ENCODE data around the gene PRPF38B.

GRCh38 chr1:108716437-108717230 is 24.5 kb downstream of the PRPF38B start:
- TF ChIP-seq POLR2A (IDR thresholded peaks at IDR 0.05; ENCODE audit: low read depth, low read length), result no peak
- TF ChIP-seq POLR2AphosphoS5 (IDR thresholded peaks at IDR 0.05; ENCODE audit: low read depth, low read length), result no peak

All from GM12892 (cell line).